Right hindlimb (tissue), 1 donor: ENCODE data around the gene FAM221B.

ENCODE experiments used
- DNase-seq: peaks from one replicate; pipeline ENCODE4 v3.0.0-alpha.2; 2018

FAM221B gene

DNA sequence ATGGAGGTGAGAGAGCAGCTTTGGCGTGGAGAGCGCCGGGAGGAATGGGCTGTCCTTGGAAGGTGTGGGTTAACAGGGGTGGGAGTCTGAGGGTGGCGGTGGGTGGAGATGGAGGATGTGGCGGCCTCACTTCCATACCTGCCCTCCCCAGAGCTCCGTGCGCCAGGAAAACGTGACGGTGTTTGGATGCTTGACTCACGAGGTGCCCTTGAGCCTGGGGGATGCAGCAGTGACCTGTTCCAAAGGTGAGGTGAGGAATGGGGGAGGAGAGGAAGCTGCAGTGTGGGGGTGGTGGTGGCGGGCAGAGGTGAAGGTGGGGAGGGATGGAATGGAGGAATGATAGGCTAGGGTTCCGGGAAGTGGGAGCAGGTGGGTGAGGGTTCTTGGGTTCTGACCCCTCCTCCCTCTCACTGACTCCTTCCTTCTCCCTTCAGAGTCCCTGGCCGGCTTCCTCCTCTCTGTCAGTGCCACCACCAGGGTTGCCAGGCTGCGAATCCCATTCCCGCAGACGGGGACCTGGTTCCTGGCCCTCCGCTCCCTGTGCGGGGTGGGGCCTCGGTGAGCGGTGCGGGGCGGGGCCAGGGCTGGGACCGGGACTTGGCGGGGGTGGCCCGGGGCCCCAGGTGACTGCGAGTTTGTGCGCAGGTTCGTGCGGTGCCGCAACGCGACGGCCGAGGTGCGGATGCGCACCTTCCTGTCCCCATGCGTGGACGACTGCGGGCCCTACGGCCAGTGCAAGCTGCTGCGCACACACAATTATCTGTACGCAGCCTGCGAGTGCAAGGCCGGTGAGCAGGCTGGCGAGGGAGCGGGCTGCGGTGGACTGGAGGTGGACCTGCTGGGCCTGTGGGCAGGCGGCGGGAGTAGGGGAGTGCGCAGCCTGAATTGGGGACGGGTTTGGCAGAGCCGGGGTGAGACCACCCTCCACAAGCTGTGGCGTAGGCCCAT, 17.6 kb upstream of the FAM221B start:
- DNase-seq: no peak

DNA sequence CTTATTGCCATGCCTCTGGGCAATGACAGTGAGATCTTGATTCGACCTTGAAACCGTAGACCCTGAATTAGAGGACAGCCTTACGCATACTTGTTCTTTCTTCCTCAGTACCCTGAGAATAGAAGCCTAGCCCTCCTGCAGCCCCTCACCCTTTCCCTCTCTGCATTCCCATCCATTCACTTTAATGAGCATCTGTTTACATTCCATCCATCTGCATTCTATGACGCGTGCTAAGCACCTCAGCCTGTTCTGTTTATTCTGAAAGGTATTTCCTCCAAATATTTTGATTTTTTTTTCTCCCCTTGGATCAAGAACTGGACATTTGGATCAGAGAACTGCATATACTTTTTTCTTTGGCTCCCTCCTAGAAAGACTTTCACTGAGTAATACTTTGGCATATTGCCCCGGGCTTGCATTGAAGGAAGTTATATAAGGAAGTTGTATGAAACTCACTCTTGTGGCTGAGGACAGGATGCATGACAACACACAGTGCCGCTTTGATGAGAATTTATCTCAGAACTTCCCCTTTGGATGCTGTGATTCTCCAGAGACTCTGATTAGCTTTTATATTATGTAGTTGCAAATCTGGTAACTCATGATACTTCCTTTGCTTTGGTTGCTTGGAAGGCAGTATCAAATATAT, 16.2 kb upstream of the FAM221B start:
- peak; percentile 72 for DNase-seq

DNA sequence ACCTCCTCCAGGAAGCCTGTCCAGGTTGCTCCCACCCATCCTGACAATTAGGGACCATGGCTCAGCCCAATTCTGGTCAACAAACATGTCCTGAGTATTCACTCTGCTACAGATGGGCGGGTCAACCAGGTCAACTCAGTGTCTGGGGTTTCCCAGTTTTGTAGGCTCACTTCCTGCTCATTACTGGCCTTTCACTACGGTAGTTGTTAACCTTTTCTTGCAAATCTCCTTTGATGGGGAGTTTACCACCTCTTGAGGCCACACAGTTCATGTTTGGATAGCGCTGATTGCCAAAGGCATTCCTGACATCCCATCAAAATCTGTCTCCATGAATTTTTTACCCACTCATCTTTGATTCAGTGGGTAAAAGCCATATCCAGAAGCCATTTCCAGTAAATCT, 14.3 kb upstream of the FAM221B start:
- DNase-seq: no peak

DNA sequence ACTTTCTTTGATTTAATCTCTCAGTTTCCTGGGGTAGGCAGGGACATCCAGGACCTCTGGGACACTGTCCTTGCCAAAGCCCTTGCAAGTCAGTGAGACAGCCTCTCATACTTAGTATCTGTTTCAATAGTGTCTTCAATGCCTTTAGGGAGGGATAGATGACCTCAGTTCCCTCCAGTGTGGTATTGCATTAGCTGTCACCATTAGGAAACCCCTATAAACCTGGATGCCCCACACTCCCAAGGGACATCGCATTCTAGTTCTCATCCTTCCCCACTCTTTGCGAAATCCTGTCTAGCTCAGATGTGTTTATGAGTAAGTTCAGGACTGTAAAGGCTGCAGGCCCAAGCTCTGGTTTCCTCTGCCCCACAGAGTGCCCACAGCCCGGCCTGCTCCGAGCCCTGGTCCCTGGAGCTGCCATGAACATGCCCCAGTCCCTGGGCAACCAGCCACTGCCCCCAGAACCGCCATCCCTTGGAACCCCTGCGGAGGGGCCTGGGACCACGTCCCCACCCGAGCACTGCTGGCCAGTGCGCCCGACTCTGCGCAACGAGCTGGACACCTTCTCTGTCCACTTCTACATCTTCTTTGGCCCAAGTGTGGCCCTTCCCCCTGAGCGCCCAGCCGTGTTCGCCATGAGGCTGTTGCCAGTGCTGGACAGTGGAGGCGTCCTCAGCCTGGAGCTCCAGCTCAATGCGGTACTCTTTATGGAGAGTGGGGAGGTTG, 13.7 kb upstream of the FAM221B start:
- no peak for DNase-seq

DNA sequence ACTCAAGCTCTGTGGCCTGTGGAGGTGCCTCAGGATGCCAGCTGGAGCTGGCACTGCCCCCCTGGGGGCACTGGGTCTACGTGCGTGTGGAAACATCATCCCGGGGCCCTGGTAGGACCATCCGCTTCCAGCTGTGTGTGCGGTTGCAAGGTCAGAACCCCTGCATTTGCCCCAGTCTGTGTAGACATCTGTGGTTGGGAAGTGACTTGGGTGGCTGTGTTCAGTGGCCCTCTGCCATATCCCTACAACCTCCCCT, 13.0 kb upstream of the FAM221B start:
- no peak for DNase-seq

DNA sequence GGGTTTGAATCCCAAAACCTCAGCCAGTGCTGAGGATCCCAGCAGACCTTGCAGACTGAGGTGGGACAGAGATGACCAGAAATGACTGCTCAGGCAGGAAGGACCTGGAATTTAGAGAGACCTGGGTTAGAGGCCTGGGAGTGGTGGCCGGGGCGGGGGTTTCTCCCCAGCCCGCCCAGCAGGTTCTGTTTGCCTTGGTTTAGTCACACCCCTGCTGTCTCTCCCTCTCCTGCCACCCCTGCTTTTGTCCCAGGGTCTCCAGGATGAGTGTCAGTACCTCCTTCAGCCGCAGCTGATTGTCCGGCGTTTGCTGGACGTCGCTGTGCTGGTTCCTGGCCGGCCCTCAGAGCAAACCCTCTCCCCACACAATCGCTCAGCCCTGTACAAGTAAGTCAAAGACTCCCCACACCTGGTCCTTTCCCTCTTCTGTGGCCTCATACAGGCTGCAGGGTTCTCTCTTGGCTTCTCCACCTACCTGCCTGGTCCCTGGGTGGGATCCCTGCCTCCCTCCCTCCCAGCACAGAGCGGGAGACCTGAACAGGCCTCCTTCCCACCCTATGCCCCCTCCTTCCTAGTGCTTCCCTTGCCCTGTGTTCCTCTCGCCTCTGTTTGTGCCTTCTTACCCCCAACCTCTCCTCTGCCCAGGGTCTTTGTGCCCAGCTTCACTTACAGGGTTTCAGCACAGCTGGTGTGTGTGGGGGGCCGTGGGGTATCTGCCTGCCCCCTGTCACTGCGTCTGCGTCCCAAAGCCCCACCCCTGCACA, 12.5 kb upstream of the FAM221B start:
- no peak for DNase-seq

DNA sequence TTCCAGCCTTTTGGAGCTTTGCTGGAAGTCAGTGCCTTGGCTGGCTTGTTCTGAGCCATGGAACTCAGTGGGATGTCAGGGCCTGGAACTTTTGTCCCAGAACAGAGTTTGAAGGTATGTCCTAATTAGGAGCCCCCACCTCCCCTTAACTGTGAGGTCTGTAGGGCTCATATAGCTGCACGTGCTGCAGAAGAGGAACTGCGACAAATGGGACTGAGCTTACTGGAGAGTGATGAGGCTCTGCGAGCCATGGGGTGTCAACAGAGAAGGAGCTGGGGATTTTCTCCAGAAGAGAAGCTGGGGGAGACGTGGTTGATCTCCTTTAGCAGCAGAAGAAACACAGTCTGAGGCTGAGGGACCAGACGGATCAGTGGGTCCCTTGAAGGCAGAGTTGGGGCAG, 11.4 kb upstream of the FAM221B start:
- DNase-seq: no peak

DNA sequence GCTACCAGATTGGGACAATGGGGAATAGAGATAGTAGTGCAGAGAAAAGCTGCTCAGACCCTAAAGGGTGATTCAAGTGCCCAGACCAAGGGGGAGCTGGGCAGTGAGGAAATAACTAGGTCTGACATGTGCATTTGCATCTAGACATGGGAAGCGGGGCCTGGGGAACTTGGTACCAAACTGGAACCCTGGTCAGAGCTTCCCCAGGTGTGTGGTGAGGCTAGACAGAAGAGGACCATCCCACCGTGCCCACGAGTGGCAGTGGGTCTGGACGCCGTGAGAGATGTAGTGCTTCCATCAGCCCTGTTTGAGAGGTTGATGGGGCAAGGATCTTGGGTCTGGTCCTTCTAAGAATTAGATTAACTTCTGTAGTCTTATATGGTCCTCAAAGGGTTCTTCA, 8.1 kb upstream of the FAM221B start:
- DNase-seq: no peak

DNA sequence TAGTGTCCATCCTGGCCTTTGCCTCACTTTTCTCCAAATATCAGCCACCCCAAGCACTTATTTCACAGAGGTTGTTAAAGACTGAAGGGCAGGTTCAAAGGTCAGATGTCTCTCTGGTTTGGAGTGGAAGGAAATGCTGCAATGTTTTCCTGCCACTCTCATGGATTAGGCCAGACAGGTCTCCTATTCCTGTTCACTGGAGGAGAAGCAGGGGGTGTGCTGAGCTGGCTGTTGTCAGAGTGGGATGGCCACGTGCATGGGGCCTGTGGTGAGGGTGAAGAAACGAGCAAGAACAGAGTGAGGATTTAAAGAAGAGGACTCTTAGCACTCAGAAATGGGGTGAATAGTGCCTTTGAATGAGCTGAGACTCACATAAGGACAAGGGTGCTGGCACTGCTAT, 7.2 kb upstream of the FAM221B start:
- no peak for DNase-seq

DNA sequence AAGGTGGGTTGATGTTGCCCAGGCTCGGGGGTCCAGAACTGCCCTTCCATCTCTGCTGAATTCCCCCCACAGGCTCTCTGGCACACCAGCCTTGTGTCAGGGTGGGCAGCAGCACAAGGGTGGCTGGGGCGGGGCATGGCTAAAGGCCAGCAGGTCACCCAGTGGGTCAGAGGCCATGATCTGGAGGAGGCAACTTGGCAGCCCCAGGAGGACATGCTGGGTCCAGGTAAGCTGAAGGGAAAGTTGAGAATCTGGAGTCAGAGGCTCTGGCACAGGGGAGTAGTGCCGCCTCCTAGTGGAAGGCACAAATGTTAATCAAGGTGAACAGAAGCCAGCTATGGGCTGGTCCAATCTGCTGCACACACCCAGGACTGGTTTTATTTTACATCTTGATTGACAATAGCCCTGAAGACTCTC, 6.7 kb upstream of the FAM221B start:
- no peak for DNase-seq

DNA sequence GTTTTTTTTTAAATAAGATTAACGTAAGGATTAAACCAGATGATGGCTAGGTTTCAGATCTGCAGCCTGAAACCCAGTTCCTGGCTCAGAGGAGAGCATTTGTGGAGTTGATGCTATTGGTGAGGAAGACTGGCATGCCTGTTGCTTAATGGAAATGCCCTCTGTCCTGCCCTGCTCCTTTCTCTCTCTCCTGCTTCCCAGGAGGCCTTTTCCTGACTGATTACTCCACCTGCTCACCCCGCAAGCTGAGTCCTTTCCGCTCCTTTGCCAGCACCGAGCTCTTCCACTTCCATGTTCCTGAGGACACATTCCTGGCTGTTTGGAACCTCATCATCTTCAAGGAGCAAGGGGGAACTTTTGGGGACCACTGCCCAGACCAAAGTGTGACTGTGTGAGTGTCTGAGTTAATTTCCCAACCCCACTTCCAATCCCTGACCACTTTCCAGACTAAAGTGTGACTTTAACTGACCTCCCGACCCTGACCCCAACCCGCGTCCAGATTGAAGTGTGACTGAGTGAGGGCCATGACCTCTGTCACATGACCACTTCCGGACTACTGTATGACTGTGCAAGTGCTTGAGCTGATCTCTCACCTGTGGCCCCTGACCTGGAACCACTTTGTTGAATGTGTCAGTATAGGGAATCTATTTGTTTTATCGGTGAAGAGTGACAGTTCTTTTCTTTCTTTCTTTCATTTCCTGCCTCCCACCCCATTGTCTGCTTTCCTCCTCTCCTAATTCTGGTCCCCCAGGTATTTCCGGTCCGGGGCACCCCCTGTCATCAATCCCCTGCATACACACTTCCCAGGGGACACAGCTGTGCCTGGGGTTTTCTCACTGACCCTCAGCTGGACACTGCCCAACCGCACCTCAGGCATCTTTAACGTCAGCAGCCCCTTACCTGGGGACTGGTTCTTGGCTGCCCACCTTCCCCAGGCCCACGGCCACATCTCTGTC, 6.0 kb upstream of the FAM221B start:
- DNase-seq: no peak

DNA sequence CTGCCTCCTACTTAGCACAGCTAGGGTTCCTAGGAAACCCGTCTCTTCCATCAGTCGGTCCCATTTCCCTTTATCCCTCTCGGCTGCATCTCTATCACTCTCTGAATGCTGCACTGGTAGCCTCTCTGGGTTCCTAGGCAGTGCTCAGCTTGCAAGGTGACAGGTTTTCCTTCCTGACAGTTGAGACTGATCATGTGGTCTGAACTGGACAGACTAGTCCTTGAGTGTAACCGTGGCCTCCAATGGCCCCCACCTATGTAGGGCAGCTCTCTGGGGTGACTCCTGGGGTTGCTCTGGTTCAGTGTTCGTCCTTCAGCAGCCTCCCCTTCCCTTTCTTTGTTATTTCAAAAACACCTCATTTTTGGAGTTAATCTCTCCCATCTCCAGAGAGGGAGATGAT, 4.3 kb upstream of the FAM221B start:
- DNase-seq: no peak

DNA sequence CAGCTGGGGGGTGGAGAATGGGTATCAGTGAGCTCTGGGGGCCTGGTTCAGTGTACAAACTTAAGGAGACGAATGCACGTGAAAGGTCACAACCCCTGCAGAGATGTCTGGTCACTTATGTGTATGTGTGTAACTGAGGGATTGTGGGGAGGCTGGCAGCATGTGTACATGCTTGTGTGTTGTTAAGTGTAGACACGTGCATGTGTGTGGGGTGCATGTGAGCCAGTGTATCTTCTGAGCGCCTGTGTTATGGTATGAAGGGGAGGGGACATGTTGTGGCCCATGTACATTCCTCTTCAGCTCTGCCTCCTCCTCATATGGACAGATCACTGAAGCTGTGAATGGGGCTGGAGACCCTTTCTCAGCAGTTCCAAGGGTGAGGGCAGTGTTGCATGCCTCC, 2.5 kb upstream of the FAM221B start:
- no peak for DNase-seq

DNA sequence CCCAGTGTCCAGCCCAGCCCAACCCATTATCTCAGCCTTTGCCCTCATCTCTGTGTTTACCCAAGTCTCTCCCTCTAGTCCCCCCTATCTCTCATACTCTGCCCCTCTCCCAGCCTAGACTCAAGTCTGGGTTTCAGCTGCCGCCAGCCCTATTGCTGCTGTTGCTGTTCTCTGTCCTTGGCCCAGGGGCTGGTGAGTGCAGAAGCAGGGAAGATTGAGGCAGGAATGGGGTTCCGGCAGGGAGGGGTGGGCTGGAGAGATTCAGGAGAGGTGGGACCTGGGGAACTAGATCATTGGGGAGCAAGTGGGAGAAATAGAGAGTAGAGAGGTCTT, 1.2 kb upstream of the FAM221B start:
- no peak for DNase-seq

DNA sequence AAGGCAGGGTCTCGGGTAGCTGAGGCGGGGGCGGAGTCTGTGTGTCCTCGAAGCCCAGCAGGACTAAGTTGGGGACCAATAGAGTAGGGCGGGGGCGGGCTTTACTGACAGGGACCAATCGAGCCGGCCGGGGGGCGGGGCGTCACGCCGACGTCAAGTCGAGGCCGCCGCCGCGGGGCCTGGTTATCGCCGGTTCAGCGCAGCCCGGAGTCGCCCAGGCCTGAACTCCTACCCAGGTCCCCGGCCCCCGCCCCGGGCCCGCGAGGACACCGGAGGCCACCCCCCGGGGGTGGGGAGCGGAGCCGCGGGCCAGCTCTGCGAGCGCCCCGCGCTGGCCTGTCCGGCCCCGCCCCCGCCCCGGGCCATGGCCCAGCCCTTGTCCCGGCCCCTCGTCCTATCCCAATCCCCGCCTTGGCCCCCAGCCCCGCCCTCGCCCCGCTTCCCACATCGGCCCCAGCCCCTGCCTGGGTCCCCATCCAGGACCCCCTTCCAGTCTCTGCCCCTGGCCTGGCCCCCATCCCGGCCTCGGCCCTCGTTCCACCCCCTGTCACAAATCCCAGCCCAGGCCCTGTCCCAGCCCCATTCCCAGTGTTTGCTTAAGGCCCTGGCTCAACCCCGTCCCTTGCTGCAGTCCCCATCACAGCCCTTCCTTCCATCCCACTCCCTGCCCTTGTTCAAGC, 692 bp upstream of the FAM221B start, which contains the start of gene TMEM8B:
Gene TMEM8B (plus strand): TSS at position 145 of the 680 bp plus-strand sequence. CDS start 220 bp downstream, at position 365.
- peak; percentile 97 for DNase-seq

DNA sequence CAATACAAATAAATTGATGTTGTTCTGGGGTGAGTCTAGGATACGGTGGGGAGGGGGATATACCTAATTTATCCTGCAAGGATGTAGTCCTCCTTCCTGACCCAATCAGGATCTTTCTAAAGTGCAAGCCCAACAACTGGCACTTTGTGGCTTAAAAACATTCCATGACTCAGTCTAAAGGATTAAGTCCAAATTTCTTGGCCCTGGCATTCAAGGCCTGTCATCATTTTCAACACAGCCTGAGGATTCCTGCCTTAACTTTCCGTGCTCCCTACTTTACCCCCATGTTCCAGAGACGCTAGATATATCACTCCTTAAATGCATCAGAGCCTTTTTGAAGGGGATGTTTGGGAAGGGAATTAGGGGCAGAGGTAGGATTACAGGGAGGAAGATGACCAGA, 1.0 kb downstream of the FAM221B start:
- DNase-seq: no peak

DNA sequence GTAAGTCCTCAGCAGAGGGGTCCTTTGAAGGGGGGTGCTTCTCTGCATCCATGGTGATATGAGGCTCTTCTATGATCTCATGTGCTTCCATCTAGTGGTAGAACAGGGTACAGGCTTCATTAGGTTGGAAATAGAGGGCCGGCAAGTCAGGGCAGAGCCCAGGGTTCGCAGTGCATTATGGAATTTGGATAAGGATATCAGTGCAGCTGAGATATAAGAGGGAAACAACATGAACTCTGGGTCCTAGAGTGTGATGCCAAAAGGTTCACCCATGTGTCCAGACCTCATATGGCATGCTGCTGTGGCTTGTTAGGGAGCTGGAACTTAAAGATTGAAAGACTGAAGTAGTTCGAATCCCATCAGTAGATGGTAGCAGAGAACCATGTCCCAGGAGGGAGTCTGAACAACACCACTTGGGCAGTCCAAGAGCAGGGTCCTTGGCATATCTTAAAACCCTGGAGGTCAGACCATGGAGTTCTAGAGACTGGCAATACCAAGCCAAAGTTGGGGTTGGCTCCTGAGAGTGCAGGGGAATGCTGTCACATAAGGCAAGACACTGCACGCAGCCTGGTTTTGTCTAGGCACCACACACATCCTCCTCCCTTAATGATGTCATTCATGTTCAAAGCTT, 2.3 kb downstream of the FAM221B start:
- no peak for DNase-seq

DNA sequence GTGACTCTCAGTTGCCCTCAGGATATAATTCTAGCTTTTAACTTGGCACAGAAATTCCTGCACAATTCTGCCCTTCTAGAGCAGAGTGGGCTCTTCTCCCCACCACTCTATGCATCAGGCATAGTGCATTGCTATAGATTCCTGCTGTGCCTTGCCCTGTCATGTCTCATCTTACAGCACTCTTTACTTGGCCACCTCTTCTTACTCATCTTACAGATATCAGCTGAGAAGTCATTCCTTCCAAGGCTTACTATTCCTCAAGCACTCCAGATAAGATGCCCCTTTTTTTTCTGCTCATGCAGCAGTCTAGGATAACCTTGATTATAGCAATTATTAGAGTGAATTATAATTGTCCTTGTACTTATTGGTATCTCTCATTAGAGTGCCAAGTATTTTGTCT, 5.6 kb downstream of the FAM221B start:
- DNase-seq: no peak

DNA sequence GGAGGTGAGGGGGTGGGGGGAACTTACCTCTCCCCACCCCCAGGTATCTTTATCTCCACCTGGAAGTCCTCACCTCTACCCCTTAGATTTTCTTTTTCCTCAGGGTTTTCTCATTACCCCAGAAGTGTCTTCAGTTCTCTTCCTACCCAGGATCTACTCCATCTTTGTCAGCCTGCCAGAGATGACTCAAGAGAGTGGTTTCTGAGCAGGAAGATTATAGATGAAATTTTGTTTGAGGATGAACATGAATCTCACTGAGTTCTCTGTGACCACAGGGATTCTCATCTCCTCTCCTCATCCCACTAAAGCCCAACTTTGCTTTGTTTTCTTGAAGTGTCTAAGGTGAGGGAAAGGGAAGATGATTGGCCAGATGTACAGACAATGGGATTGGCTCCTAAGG, 8.5 kb downstream of the FAM221B start:
- DNase-seq: no peak

DNA sequence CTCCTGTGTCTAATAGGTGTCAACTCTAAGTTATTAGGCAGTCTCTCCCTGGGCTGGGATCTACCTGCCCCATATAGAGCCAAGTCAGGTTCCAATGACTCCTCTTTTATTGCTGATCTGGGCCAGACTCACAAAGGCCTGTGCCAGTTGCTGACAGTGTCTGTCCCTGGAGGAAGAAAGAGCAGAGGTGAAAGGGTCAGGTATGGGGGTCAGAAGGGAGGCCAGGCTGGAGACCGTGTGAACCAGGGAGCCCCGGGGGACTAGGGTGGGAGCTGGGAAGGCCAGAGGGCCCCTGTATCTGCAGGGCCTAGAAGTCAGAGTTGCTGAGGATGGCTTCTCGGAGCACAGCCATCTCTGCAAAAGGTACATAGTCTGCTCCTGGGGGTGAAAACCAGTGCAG, 10.2 kb downstream of the FAM221B start:
- no peak for DNase-seq

DNA sequence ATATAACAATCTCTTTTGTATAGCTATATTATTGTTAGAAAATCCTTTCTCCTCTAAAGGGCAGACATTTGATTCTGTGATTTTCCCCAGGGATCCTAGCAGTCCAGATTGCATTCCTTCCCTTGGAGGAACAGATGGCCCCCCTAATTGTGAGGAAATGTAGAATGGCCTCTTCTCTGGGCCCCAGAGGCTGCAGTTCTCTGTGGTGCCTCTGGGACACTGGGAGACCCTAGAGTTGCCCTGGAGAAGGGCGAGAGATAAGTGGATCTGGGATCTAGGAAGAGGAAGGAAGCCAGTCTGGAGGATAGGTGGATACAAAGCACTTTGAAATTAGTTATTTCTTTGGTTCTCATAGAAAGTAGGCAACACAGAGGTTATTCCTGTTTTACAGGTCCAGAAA, 11.8 kb downstream of the FAM221B start:
- no peak for DNase-seq
